Trophoblast cell (in vitro differentiated cells and primary cell): Measurements from ENCODE around the gene ATG4C.

Experiments
- DNase-seq, 2 donors: peaks; one replicate each; pipeline ENCODE4 v3.0.0-alpha.2; 2016
- H2AFZ ChIP-seq: 2 replicates; pipeline ENCODE4 v1.6.1; 2013; ENCODE audit warnings: low read length, moderate library complexity, mild to moderate bottlenecking; ENCODE audit not compliant: insufficient read depth, poor library complexity
- H2AK5ac ChIP-seq: 2 replicates; pipeline ENCODE4 v1.6.1; 2013; ENCODE audit warnings: mild to moderate bottlenecking, low read length
- H2BK120ac ChIP-seq: 2 replicates; pipeline ENCODE4 v1.6.1; 2013; ENCODE audit warnings: low read length, mild to moderate bottlenecking, moderate library complexity; ENCODE audit not compliant: insufficient read depth, poor library complexity
- H2BK12ac ChIP-seq: 2 replicates; pipeline ENCODE4 v1.6.1; 2013; ENCODE audit warnings: mild to moderate bottlenecking, low read length, moderate library complexity
- H2BK5ac ChIP-seq: 2 replicates; pipeline ENCODE4 v1.6.1; 2013; ENCODE audit warnings: low read length, low read depth, moderate library complexity, mild to moderate bottlenecking; ENCODE audit not compliant: poor library complexity
- H3K14ac ChIP-seq: 2 replicates; pipeline ENCODE4 v1.6.1; 2013; ENCODE audit warnings: mild to moderate bottlenecking, low read length
- H3K18ac ChIP-seq: 2 replicates; pipeline ENCODE4 v1.6.1; 2013; ENCODE audit warnings: mild to moderate bottlenecking, low read length
- H3K23ac ChIP-seq: 2 replicates; pipeline ENCODE4 v1.6.1; 2013; ENCODE audit warnings: low read length
- H3K27ac ChIP-seq: 2 replicates; pipeline ENCODE4 v1.5.1; 2013; ENCODE audit warnings: low read depth, mild to moderate bottlenecking, inconsistent platforms, low read length, moderate library complexity
- H3K27me3 ChIP-seq: 2 replicates; pipeline ENCODE4 v1.6.1; 2013; ENCODE audit warnings: inconsistent platforms, mild to moderate bottlenecking, low read length, moderate library complexity; ENCODE audit not compliant: insufficient read depth
- H3K36me3 ChIP-seq, 2 experiments: 1 replicate in 1 of 2; 2 replicates in 1 of 2; pipeline ENCODE4 v1.6.1; 2013; ENCODE audit warnings: low read length in 2 of 2, mild to moderate bottlenecking in 2 of 2, moderate library complexity in 1 of 2; ENCODE audit not compliant: insufficient read depth in 2 of 2, control insufficient read depth in 1 of 2
- H3K4ac ChIP-seq: 2 replicates; pipeline ENCODE4 v1.6.1; 2013; ENCODE audit warnings: low read depth, mild to moderate bottlenecking, low read length, moderate library complexity
- H3K4me1 ChIP-seq, 2 experiments: 1 replicate in 1 of 2; 2 replicates in 1 of 2; pipeline ENCODE4 v1.6.1; 2013; ENCODE audit warnings: low read length in 2 of 2, mild to moderate bottlenecking in 2 of 2, moderate library complexity in 1 of 2; ENCODE audit not compliant: insufficient read depth in 2 of 2, control insufficient read depth in 1 of 2
- H3K4me2 ChIP-seq: 2 replicates; pipeline ENCODE4 v1.6.1; 2013; ENCODE audit warnings: inconsistent platforms, mild to moderate bottlenecking, low read length, moderate library complexity
- H3K4me3 ChIP-seq: 2 replicates; pipeline ENCODE4 v1.5.1; 2013; ENCODE audit warnings: mild to moderate bottlenecking, low read depth, low read length, inconsistent platforms
- H3K79me1 ChIP-seq: one replicate; pipeline ENCODE4 v1.6.1; 2013; ENCODE audit warnings: low read length
- H3K79me2 ChIP-seq: 2 replicates; pipeline ENCODE4 v1.6.1; 2013; ENCODE audit warnings: low read length, mild to moderate bottlenecking; ENCODE audit not compliant: control insufficient read depth, insufficient read depth, poor library complexity
- H3K9ac ChIP-seq: 2 replicates; pipeline ENCODE4 v1.6.1; 2013; ENCODE audit warnings: mild to moderate bottlenecking, low read length
- H3K9me3 ChIP-seq: 2 replicates; pipeline ENCODE4 v1.6.1; 2013; ENCODE audit warnings: low read depth, mild to moderate bottlenecking, control low read depth, inconsistent platforms, low read length; ENCODE audit not compliant: insufficient read depth
- H4K12ac ChIP-seq: 2 replicates; pipeline ENCODE4 v1.6.1; 2013; ENCODE audit warnings: low read depth, mild to moderate bottlenecking, low read length, moderate library complexity
- H4K8ac ChIP-seq: 2 replicates; pipeline ENCODE4 v1.6.1; 2013; ENCODE audit warnings: low read depth, mild to moderate bottlenecking, low read length, moderate library complexity
- H4K91ac ChIP-seq: one replicate; pipeline ENCODE4 v1.6.1; 2013; ENCODE audit warnings: low read depth, mild to moderate bottlenecking, low read length, moderate library complexity
- WGBS: extraction: QIAGEN DNeasy Blood & Tissue Kit; methylation state at CpG from one replicate; pipeline ENCODE4 v1.1.7; 2013; ENCODE audit warnings: missing lambda C conversion rate; ENCODE audit not compliant: insufficient read length, insufficient coverage; ENCODE audit errors: extremely low coverage; 5-methylcytosine and 5-hydroxymethylcytosine counted together

Gene ATG4C

DNA sequence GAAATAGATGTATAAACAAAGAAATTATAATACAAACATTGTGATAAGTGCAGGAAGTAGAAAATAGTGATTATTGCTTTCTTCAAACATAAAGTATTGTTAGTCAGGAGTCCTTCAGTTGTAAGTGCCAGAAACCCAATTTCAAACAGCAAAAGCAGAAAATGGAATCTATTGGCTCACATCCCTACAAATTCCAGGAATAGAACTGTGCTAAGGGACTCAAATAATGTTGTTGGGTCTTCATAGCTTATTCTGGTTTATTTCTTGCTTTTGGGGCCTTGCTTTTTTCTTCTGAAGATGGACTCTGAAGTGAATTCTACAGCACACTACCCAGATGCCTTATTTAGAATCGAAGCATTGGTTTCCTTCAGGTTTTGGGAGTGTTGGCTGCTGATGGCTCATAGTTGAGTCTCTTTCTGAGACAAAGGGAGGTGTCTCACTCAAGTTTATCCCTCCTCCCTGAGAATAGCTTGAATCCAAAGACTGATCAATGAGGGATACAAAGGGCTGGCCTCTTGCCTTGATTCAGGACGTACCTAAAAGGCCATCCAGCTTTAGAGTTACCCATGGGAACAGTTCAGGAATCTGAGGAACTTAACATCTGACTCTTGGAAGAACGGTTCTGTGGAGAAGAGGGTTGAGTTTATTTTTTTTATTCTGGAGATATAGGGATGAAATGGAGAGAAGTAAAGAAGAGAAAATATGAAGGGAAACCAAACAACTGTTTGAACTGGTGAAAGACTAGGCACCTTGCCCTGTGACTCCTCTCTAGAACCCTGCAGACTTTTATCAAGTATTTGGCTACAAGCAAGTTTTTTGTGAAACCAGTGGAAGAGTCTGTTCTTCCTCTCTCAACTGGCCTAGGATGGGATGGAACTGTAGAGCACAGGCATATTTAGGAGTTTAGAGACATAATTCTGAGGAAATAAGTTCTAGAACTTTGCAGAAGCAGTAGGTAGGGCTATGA, 39.0 kb upstream of the ATG4C start:
- no peak overlapping the region for H2BK12ac ChIP-seq
- no peak overlapping the region for H3K4me3 ChIP-seq
- H3K18ac ChIP-seq: no peak overlapping the region
- no peak overlapping the region for H4K91ac ChIP-seq
- H3K27ac ChIP-seq: no peak overlapping the region
- no peak overlapping the region for H3K23ac ChIP-seq
- no peak overlapping the region for H3K4me2 ChIP-seq
- DNase-seq: no peak
- no peak overlapping the region for H4K8ac ChIP-seq
- no peaks in the 10 kb centered on the region for H3K79me1 ChIP-seq
- no peaks in the 10 kb centered on the region for H3K9me3 ChIP-seq
- H3K9ac ChIP-seq: no peak overlapping the region
- H3K79me2 ChIP-seq: no peaks in the 10 kb centered on the region
- H2BK5ac ChIP-seq: no peak overlapping the region
- no peaks in the 10 kb centered on the region for H3K4me1 ChIP-seq
- no peak overlapping the region for H2AK5ac ChIP-seq
- no peaks in the 10 kb centered on the region for H3K36me3 ChIP-seq
- no peaks in the 10 kb centered on the region for H3K27me3 ChIP-seq
- no peak overlapping the region for H3K14ac ChIP-seq
- H2BK120ac ChIP-seq: no peak overlapping the region
- no peak overlapping the region for H2AFZ ChIP-seq
- WGBS: no CpG with 5 or more reads among the region's 3 CpGs
- H4K12ac ChIP-seq: no peak overlapping the region
- H3K4ac ChIP-seq: no peak overlapping the region

DNA sequence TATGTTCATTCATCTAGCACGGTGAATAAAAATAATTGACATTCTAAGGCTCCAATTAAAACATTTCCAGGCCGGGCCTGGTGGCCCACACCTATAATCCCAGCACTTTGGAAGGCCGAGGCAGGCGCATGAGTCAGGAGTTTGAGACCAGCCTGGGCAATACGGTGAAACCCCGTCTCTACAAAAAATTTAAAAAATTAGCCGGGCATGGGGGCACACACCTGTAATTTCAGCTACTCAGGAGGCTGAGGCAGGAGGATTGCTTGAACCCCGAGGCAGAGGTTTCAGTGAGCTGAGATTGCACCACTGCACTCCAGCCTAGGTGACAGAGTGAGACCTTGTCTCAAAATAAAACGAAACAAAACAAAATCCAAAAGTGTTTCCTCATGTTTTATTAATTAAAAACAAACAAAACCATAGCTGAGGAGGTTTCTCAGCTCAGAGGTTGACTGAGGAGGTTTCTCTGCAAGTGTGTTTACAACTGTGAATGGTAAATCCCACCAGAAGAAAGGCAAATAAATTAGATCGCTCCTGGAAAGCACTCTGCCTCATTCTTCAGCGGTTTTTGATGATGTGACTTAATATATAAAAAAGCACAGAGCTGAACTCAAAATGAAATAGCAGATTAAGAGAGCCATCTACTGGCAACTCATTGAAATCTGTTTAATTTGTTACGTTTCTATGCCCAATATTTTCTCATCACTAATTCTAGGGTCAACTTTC, 37.7 kb upstream of the ATG4C start:
- Histone ChIP-seq H3K9ac (no peak overlapping the region), H3K9me3 (no peaks in the 10 kb centered on the region), H3K27ac (no peak overlapping the region), H3K4ac (no peak overlapping the region), H3K23ac (no peak overlapping the region), H4K91ac (no peak overlapping the region), H4K8ac (no peak overlapping the region), H2BK120ac (no peak overlapping the region), H4K12ac (no peak overlapping the region), H3K14ac (no peak overlapping the region), H3K27me3 (no peaks in the 10 kb centered on the region), H3K4me3 (no peak overlapping the region), H2BK5ac (no peak overlapping the region), H2AK5ac (no peak overlapping the region), H3K4me1 (no peaks in the 10 kb centered on the region), H2BK12ac (no peak overlapping the region), H2AFZ (no peak overlapping the region), H3K18ac (no peak overlapping the region), H3K36me3 (no peaks in the 10 kb centered on the region), H3K4me2 (no peak overlapping the region), H3K79me1 (no peaks in the 10 kb centered on the region), H3K79me2 (no peaks in the 10 kb centered on the region)
- no CpG with 5 or more reads among the region's 12 CpGs for WGBS
- DNase-seq: peak; percentile 82 to 87

DNA sequence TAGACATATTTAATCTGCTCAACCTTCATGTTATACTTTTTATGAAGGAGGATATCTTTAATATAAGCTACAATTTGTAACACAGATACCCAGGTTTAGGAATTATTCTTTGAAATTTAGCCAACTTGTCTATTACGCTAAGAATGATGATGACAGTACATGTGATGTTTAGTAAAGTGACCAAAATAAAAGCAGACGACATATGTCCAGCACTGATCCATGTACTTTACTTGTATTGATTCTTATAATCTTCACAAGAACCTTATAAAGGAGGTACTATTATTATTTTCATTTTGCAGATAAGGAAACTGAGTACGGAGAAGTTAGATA, 37.2 kb upstream of the ATG4C start:
- H3K18ac ChIP-seq: no peak overlapping the region
- H3K23ac ChIP-seq: no peak overlapping the region
- no peaks in the 10 kb centered on the region for H3K9me3 ChIP-seq
- no peak overlapping the region for H3K4me2 ChIP-seq
- H3K4me3 ChIP-seq: no peak overlapping the region
- H2AFZ ChIP-seq: no peak overlapping the region
- no peak overlapping the region for H3K14ac ChIP-seq
- no peaks in the 10 kb centered on the region for H3K27me3 ChIP-seq
- H3K36me3 ChIP-seq: no peaks in the 10 kb centered on the region
- no peak overlapping the region for H4K12ac ChIP-seq
- WGBS: no CpG with 5 or more reads among the region's 3 CpGs
- H3K27ac ChIP-seq: no peak overlapping the region
- no peak overlapping the region for H4K91ac ChIP-seq
- H2BK12ac ChIP-seq: no peak overlapping the region
- H3K9ac ChIP-seq: no peak overlapping the region
- no peaks in the 10 kb centered on the region for H3K79me2 ChIP-seq
- no peaks in the 10 kb centered on the region for H3K4me1 ChIP-seq
- H2BK5ac ChIP-seq: no peak overlapping the region
- H4K8ac ChIP-seq: no peak overlapping the region
- DNase-seq: no peak
- H2AK5ac ChIP-seq: no peak overlapping the region
- H3K79me1 ChIP-seq: no peaks in the 10 kb centered on the region
- no peak overlapping the region for H3K4ac ChIP-seq
- no peak overlapping the region for H2BK120ac ChIP-seq

DNA sequence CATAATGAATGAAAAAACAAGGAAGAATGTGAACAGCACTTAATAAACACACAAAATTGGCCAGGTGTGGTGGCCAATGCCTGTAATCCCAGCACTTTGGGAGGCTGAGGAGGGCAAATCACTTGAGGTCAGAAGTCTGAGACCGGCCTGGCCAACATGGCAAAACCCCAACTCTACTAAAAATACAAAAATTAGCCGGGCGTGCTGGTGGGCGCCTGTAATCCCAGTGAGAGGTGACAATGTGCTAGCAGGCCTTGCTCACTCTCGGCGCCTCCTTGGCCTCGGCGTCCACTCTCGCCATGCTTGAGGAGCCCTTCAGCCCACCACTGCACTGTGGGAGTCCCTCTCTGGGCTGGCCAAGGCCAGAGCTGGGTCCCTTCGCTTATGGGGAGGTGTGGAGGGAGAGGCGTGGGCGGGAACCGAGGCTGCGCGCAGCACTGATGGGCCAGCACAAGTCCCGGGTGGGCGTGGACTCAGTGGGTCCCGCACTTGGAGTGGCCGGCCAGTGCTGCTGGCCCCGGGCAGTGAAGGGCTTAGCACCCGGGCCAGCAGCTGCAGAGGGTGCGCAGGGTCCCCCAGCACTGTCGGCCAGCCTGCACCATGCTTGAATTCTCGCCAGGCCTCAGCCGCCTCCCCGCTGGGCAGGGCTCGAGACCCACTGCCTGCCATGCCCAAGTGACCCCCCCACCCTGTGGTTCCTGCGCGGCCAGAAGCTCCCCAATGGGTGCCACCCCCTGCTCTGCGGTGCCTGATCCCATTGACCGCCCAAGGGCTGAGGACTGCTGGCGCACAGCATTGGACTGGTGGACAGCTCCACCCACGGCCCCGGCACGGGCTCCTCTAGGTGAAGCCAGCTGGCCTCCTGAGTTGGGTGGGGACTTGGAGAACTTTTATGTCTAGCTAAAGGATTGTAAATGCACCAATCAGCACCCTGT, 30.6 kb upstream of the ATG4C start:
- H2BK5ac ChIP-seq: no peak overlapping the region
- no peak overlapping the region for H2AK5ac ChIP-seq
- H3K14ac ChIP-seq: no peak overlapping the region
- H3K4me3 ChIP-seq: no peak overlapping the region
- no peak overlapping the region for H3K9ac ChIP-seq
- H3K79me1 ChIP-seq: no peaks in the 10 kb centered on the region
- DNase-seq: no peak
- H3K36me3 ChIP-seq: no peaks in the 10 kb centered on the region
- H3K27me3 ChIP-seq: no peaks in the 10 kb centered on the region
- no peak overlapping the region for H3K4ac ChIP-seq
- WGBS: no CpG with 5 or more reads among the region's 35 CpGs
- no peak overlapping the region for H3K4me2 ChIP-seq
- H3K23ac ChIP-seq: no peak overlapping the region
- peaks cover 6% of the 10 kb centered on the region for H3K9me3 ChIP-seq
- H3K18ac ChIP-seq: no peak overlapping the region
- H2BK12ac ChIP-seq: no peak overlapping the region
- no peak overlapping the region for H4K91ac ChIP-seq
- H3K79me2 ChIP-seq: no peaks in the 10 kb centered on the region
- no peak overlapping the region for H3K27ac ChIP-seq
- H2BK120ac ChIP-seq: no peak overlapping the region
- H4K8ac ChIP-seq: no peak overlapping the region
- H2AFZ ChIP-seq: no peak overlapping the region
- H4K12ac ChIP-seq: no peak overlapping the region
- no peaks in the 10 kb centered on the region for H3K4me1 ChIP-seq
